ENCODE data around the gene SLC16A12. TPM values are rescaled to one million over a fixed set of nuclear protein-coding genes. Genes with fewer than 3 reads are reported as not detected.

The SLC16A12 gene
- total RNA-seq, 1 donor = under 0.01 TPM

- H4K20me1 ChIP-seq (ENCODE audit: insufficient read depth, low read length) = no peaks in the 10 kb centered on the region
- no peak overlapping the region for H3K4me3 ChIP-seq (ENCODE audit: insufficient read depth, low read length)
- H3K9me3 ChIP-seq (ENCODE audit: low read depth, low read length) = no peaks in the 10 kb centered on the region
- no peak for DNase-seq (ENCODE audit: insufficient read length, low spot score, missing footprints)
- H3K36me3 ChIP-seq (ENCODE audit: insufficient read depth, low read length) = no peaks in the 10 kb centered on the region
- H3K4me2 ChIP-seq (ENCODE audit: insufficient read depth, low read length) = no peak overlapping the region
- H3K27ac ChIP-seq (ENCODE audit: low read depth, low read length) = no peak overlapping the region
- H3K4me1 ChIP-seq (ENCODE audit: insufficient read depth, low read length) = peaks cover 25% of the 10 kb centered on the region
- H3K27me3 ChIP-seq (ENCODE audit: insufficient read depth, low read length) = no peaks in the 10 kb centered on the region
- TF ChIP-seq CTCF (IDR thresholded peaks at IDR 0.05; ENCODE audit: extremely low read depth, low read depth, low read length) = no peak
- H3K79me2 ChIP-seq (ENCODE audit: insufficient read depth, low read length) = no peaks in the 10 kb centered on the region
- no peak overlapping the region for H2AFZ ChIP-seq (ENCODE audit: low read length)
Measured at GRCh38 chr10:89475125-89475524, 60.3 kb downstream of the SLC16A12 start.

- no peak overlapping the region for H2AFZ ChIP-seq (ENCODE audit: low read length)
Measured at GRCh38 chr10:89474452-89474851, 60.9 kb downstream of the SLC16A12 start.

GRCh38 chr10:89471110-89471809, 64.1 kb downstream of the SLC16A12 start:
- H3K4me1 ChIP-seq (ENCODE audit: insufficient read depth, low read length) = peaks cover 12% of the 10 kb centered on the region
- no peak overlapping the region for H3K4me2 ChIP-seq (ENCODE audit: insufficient read depth, low read length)
- H3K27ac ChIP-seq (ENCODE audit: low read depth, low read length) = no peak overlapping the region
- H3K9me3 ChIP-seq (ENCODE audit: low read depth, low read length) = no peaks in the 10 kb centered on the region
- no peaks in the 10 kb centered on the region for H3K27me3 ChIP-seq (ENCODE audit: insufficient read depth, low read length)
- TF ChIP-seq CTCF (IDR thresholded peaks at IDR 0.05; ENCODE audit: extremely low read depth, low read depth, low read length) = no peak
- no peaks in the 10 kb centered on the region for H3K79me2 ChIP-seq (ENCODE audit: insufficient read depth, low read length)
- H4K20me1 ChIP-seq (ENCODE audit: insufficient read depth, low read length) = no peaks in the 10 kb centered on the region
- no peaks in the 10 kb centered on the region for H3K36me3 ChIP-seq (ENCODE audit: insufficient read depth, low read length)
- peak; percentile 50 for DNase-seq (ENCODE audit: insufficient read length, low spot score, missing footprints)
- H3K4me3 ChIP-seq (ENCODE audit: insufficient read depth, low read length) = no peak overlapping the region
- no peak overlapping the region for H2AFZ ChIP-seq (ENCODE audit: low read length)

More at GRCh38 chr10:89474452-89474851, 60.9 kb downstream of the SLC16A12 start:
- no peaks in the 10 kb centered on the region for H3K27me3 ChIP-seq (ENCODE audit: insufficient read depth, low read length)
- no peaks in the 10 kb centered on the region for H3K79me2 ChIP-seq (ENCODE audit: insufficient read depth, low read length)
- H3K36me3 ChIP-seq (ENCODE audit: insufficient read depth, low read length) = no peaks in the 10 kb centered on the region
- no peak overlapping the region for H3K4me3 ChIP-seq (ENCODE audit: insufficient read depth, low read length)
- no peaks in the 10 kb centered on the region for H4K20me1 ChIP-seq (ENCODE audit: insufficient read depth, low read length)
- TF ChIP-seq CTCF (IDR thresholded peaks at IDR 0.05; ENCODE audit: extremely low read depth, low read depth, low read length) = no peak
- no peaks in the 10 kb centered on the region for H3K9me3 ChIP-seq (ENCODE audit: low read depth, low read length)
- H3K4me2 ChIP-seq (ENCODE audit: insufficient read depth, low read length) = no peak overlapping the region
- peaks cover 18% of the 10 kb centered on the region for H3K4me1 ChIP-seq (ENCODE audit: insufficient read depth, low read length)
- DNase-seq (ENCODE audit: insufficient read length, low spot score, missing footprints) = no peak
- no peak overlapping the region for H3K27ac ChIP-seq (ENCODE audit: low read depth, low read length)

- H3K27me3 ChIP-seq (ENCODE audit: insufficient read depth, low read length) = no peaks in the 10 kb centered on the region
- no peak for TF ChIP-seq CTCF (IDR thresholded peaks at IDR 0.05; ENCODE audit: extremely low read depth, low read depth, low read length)
- peak overlapping the region; percentile 75 for H2AFZ ChIP-seq (ENCODE audit: low read length)
- no peak overlapping the region for H3K4me2 ChIP-seq (ENCODE audit: insufficient read depth, low read length)
- no peaks in the 10 kb centered on the region for H3K79me2 ChIP-seq (ENCODE audit: insufficient read depth, low read length)
- H3K27ac ChIP-seq (ENCODE audit: low read depth, low read length) = no peak overlapping the region
- no peaks in the 10 kb centered on the region for H4K20me1 ChIP-seq (ENCODE audit: insufficient read depth, low read length)
- H3K4me3 ChIP-seq (ENCODE audit: insufficient read depth, low read length) = no peak overlapping the region
- peaks cover 12% of the 10 kb centered on the region for H3K4me1 ChIP-seq (ENCODE audit: insufficient read depth, low read length)
- DNase-seq (ENCODE audit: insufficient read length, low spot score, missing footprints) = no peak
- H3K9me3 ChIP-seq (ENCODE audit: low read depth, low read length) = no peaks in the 10 kb centered on the region
- no peaks in the 10 kb centered on the region for H3K36me3 ChIP-seq (ENCODE audit: insufficient read depth, low read length)
Measured at GRCh38 chr10:89470628-89471027, 64.8 kb downstream of the SLC16A12 start.

Data from osteoblast (primary cell).